Measurements from ENCODE around the gene BORCS8.
"Not testable (repeated sequence)": the region's sequence is repeated elsewhere in the genome, so short reads cannot be mapped to it uniquely, and the experiment has no call there.

The BORCS8 gene

DNA sequence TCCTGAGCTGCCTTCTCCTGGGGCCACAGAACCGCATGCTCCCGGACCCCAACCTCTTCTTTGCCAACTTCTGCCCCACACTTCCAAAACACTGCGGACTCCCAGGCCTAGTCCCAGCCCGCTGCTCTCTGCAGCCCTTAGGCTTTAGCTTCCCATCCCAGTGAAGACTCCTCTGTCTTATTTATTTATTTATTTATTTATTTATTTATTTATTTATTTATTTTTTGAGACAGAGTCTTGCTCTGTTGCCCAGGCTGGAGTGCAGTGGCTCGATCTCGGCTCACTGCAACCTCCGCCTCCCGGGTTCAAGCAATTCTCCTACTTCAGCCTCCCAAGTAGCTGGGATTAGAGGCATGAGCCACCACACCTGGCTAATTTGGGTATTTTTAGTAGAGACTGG is 43.4 kb downstream of the BORCS8 start:
- DNase-seq (ENCODE audit: low read depth) = not testable (repeated sequence)

DNA sequence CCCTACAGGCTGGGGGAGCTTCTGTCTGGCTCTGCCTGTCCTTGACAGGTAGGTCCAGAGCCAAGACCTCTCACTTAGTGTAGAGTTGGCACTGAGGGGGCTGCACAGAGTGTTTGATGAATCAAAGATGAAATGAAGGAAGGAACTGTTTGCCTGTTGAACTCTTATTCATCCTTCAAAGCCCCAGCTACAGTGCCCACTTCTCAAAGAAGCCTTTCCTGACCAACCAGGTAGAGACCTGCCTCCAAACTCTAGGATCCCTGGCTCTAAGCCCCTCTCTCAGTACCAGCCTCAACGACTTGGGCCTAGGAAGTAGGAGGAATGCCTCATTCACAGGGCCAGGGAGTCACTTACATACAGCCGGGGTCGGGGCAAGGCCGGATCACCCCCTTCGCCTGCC is 44.6 kb downstream of the BORCS8 start:
- no peak for DNase-seq (ENCODE audit: low read depth)

- DNase-seq (ENCODE audit: low read depth) = no peak
These were observed 45.1 kb downstream of the BORCS8 start for GRCh38 chr19:19146865-19147264.

DNA sequence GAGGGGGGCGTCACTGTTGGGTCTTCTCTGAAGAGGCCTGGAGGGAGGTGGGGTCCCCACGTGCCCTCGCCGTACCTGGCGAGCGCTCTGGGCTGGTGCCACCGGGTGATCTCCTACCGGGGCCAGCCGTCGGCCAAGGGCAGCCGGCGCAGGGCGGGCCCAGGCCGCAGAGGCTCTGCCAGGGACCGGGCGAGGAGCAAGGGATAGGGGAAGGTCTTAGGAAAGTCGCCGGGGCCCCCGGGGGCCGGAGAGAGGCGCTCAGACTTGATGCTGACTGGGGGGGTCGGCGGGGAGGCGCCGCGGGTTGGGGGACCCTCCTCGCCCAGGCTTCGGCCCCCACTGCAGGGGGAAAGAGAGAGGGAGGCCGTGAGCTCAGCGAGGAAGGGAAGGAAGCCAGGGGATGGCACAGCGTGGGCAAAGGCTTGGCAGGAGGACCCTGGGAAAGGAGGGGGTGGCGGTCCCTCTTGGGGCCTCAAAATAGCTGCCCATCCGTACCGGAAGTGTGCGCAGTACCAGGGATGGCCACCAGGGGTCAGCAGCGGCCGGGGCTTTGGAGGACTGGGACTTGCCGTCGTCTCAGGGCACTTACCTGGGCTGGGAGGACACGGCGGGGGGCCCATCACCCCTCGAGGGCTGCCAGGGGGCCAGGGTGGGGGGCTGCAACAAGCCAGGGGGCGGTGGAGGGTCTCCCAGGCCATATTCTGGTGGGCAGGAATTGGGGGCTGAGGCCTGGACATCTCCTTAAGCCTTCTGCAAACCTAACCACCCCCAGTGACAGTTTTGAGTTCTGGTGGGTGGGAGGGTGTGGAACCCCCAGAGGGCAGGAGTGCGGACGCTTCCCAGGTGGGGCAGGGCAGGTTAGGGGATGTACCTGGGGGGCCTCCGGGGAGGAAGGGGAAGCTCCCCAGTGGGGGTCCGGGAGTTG is 46.0 kb downstream of the BORCS8 start:
- peak; percentile 41 for DNase-seq (ENCODE audit: low read depth)

DNA sequence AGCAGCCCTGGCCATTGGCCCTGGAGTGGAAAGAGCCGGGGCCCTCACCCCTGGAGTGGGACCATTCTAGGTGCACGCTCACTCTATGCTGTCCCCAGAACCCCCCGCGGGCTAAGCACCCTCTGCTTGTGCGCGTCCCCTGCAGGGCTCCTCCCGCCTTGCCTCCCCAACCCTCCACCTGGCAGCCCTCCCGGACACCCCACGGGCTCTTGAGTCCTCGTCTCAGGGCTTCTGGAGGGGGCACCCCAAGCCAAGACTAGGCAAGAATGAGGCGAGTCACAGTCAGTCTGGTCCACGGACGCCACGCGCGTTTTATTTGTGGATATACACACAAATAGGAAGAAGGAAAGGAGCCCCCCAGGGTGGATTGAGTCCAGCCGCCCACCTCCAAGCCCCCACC is 46.7 kb downstream of the BORCS8 start:
- DNase-seq (ENCODE audit: low read depth) = no peak

DNA sequence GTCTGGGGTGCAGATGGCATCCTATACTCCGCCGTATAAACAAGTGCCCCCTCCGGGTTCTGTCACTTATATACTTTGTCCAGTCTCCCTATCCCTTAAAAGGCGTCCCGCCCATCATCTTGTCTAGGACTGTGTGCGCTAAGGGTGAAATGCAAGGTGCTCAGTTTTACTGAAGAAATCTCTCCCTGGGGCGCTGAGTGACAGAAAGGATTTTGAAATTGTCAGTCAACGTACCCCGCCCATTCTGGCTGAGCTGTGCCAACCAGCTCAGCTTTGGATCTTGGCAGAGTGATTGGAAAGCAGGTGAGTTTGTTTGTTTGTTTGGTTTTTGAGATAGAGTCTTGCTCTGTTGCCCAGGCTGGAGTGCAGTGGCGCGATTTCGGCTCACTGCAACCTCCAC is 49.6 kb downstream of the BORCS8 start:
- no peak for DNase-seq (ENCODE audit: low read depth)

DNA sequence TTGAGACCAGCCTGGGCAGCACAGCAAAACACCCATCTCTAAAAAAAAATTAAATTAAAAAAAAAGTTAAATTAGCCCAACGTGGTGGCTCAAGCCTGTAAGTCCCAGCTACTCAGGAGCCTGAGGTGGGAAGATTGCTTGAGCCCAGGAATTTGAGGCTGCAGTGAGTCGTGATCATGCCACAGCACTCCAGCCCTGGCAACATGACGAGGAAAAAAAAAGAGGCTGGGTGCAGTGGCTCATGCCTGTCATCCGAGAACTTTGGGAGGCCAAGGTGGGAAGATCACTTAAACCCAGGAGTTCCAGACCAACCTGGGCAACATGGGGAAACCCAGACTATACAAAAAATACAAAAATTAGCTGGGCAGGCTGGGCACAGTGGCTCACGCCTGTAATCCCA is 51.5 kb downstream of the BORCS8 start:
- no peak for DNase-seq (ENCODE audit: low read depth)

- DNase-seq (ENCODE audit: low read depth) = no peak
These were observed 52.1 kb downstream of the BORCS8 start for GRCh38 chr19:19139876-19140229.

DNA sequence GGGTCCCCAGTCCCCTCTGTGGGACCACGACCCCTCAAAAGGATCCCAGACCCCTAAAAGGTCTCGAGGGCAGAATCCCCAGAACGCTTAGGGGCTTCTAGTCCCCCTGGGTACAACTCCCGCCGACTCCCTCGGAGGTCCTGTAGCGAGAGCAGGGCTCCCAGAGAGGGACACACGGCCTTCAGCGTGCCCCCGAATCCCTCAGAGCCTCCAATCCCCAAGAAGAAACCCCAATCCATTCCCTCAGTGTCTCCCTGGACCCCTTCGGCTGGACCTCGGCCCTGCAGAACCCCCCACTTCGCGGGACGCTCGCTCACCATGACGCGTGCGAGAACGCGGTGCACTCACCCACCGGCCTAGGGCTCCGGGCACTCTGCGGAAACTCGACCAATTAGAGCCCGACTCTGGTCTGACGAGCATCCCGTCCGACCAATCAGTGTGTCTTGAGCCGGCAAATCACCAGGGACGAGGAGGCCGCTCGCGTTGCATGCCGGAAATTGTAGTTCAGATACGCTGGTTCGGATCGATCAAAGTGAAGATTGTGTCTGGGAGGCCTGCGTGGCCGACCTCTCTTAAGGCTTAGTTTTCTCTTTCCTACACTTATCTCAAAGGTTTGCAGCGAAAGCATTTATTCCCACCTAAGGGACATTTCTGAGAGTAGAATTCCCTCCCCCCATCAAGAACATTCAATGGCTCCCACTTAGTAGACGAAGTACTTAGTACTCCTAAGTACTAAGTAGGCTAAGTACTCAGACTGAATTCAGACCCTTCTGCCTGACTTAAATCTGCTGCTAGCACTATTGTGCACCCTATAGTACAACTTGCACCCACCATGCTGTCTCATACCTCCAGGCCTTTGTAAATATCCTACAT is 53.6 kb downstream of the BORCS8 start, which contains the start of gene TMEM161A:
Gene TMEM161A (minus strand): TSS at position 370 of the 873 bp plus-strand sequence. CDS start 50 bp downstream, at position 320.
- peak; percentile 100 for DNase-seq (ENCODE audit: low read depth)

DNA sequence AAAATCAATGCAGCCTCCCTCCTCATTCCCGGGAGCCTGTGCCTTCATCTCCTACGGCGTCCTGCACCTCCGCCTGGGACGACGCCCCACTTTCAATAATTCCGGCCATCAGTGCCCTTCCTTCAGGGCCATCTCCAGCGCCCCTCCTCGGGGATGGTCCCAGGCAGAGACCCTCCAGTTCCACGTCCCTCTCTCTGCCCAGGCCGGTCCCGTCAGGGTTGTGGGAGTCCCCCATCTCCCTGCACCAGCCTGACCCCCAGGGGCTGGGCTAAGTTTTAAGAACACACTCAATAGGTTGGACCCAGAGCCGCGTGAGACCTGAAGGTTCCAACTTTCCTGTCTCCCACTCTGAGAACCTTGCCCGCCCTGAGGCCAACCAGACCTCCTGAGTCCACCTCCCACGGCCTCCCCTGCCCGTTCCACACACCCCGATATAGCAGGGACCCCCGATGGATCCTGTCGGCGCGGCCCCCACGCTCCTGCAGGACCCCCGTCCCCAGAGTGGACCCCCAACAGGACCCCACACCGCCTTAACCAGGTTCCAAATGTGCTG is 54.3 kb downstream of the BORCS8 start:
- DNase-seq (ENCODE audit: low read depth) = no peak

GRCh38 chr19:19135713-19136112 is 56.2 kb downstream of the BORCS8 start:
- not testable (repeated sequence) for DNase-seq (ENCODE audit: low read depth)

DNA sequence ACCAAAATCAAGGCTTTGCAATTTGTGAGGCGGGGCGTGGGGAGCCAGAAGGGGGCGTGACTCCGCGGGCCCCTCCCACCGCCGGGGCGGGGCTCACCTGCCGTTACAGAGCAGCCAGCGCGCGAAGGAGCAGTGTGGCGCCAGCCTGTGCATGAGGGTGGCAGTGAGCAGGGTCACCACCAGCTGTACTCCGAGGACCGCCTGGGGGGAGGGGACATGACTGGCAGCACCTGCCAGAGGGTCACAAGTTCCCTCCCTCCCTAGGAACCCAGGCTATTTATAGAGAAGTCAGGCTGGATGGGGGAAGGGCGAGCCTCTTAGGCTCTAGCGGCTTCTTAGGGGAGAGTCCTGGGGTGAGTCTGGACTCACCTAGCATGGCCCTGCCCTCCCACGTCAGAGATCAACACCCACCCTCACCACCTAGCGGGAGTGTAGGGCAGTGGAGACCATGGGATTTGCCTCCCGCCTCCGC is 57.2 kb downstream of the BORCS8 start:
- DNase-seq (ENCODE audit: low read depth) = no peak

DNA sequence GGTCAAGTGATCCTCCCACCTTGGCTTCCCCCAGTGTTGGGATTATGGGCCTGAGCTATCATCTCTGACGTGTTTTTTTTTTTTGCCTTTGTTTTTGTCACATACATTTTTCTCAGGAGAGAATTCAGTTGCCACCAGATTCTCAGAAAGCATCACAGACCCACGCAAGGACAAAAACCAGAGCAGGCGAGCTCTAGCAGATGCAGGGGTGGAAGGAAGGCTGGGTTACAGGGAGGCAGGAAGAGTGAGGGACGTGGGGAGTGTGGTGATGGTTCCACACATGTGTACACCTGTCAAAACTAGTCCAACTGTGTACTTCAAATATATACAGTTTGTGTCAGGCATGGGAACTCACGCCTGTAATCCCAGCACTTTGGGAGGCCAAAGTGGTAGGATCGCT is 58.0 kb downstream of the BORCS8 start:
- DNase-seq (ENCODE audit: low read depth) = no peak

DNA sequence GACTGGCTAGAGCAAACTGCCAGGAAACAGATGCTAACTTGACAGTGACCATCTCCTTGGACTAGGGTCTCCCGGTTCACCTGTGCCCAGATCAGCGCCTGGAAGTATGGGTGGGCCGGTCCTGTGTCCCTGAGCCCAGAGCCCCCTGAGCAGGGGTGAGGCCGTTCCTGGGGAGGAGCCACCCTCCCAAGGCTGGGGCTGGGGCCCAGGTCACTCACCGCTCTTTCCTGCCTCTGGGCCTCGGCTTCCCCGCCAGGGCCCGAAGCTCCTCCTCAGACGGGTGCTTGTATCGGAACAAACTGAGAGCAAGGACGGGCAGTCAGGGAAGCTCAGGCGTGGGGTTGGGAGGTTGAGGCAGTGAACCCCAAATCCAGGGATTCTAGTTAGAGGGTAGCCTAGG is 59.0 kb downstream of the BORCS8 start:
- DNase-seq (ENCODE audit: low read depth) = no peak

GRCh38 chr19:19131989-19132388 is 60.0 kb downstream of the BORCS8 start:
- no peak for DNase-seq (ENCODE audit: low read depth)
